DLD1 (cell line): ENCODE results near the gene ACSF3.

Experiments
- in situ Hi-C: cut with HindIII; loops from 2 replicates; pipeline ENCODE4 v1.10.0; 2017; ENCODE audit warnings: low sequenced_read_pairs

ACSF3 gene

GRCh38 chr16:89171216-89172170 lies 77.8 kb downstream of the ACSF3 start, which contains the start of gene CDH15:
CDH15 (plus strand) TSS chr16:89171748; CDS start chr16:89171832, 84 bp downstream.
- in situ Hi-C loops = no loop called here

DNA sequence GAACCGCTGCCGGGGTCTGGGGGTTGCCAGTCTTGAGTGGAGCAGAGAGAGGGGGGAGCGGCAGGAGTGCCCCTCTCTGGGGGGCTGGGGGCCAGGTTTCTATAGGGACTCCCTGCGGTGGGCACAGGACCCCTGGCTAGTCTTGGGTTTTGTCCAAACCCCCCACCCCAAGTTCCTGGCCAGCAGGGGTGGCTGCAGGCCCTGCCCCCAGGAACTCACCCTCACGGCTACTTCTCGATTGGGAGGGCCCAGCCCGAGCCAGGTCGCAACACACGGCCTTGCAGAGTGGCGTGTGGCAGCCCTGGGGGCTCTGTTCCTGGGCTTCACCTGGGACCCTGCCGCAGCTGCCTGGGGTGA lies 78.5 kb downstream of the ACSF3 start:
- in situ Hi-C loops = no loop called here

- in situ Hi-C loops = no loop called here
Measured at GRCh38 chr16:89172528-89173173, 79.0 kb downstream of the ACSF3 start.

DNA sequence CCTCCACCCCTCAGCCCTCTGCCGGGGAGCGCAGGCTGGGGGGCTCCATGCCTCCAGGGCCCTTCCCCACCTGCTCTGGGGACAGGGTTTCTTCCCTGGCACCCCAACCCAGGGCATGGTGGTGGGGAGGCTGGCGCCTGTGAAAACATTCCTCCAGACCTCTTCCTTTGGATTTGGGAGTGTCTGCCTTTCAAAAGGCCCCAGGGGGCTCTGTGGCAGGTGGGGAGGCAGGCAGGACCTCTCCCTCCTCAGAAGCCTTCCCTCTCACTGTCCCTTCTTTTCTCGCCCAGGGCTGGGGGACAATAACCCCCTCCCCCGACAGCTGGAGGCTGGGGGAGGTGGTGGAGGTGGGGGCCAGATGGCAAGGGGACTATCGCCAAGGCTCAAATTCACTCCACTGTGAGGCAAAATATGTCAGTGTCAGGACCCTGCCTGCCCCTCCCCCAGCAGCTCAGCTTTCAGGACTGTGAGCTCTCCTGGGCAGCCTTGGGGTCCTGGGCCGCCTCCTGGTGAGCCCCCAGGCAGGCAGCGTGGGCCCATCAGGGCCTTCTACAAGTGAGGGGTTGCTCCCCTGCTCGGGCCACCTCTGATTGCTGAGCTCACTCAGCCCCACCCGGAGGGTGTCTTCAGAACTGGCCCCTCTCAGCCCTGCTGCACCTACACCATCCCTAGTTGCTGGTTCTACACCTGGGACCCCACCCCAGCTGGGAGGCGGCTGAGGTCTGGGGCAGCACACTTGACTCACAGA lies 79.7 kb downstream of the ACSF3 start:
- in situ Hi-C loops = no loop called here

DNA sequence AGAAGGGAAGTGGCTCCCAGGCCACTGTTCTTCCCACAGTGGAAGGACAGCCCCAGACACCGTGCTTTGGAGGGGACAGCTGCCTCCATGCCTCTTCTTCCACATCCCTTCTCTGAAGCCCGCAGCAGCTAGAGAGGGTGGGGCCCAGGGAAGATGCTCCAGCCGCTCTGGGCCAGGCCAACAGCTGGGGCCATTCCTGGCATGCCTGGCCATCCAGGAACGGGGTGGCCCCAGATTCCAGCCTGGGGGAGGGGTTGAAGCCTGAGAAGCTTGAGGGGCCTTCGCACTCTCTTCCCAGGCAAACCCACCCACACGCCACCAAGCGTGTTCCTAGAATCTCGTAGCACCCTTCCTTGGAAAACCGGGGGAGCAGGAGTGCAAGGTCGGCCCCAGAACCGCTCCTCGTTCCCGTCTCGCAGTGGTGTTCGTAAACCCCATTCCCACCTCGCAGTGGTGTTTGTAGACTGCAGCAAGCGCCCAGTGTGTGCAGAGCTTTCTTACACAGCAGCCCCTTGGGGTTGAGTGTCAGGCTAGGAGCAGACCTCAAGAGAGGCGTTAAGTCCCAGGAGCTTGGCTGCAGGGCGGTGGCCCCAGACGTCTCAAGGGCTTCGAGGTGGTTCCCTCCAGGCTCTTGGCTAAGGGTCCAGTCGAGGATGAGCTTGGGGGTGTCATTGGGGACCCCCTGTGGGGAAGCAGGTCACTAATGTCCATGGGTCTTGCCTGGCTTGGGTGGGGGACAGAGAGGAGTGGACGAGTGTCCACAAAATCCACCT lies 80.6 kb downstream of the ACSF3 start:
- in situ Hi-C loops = no loop called here

DNA sequence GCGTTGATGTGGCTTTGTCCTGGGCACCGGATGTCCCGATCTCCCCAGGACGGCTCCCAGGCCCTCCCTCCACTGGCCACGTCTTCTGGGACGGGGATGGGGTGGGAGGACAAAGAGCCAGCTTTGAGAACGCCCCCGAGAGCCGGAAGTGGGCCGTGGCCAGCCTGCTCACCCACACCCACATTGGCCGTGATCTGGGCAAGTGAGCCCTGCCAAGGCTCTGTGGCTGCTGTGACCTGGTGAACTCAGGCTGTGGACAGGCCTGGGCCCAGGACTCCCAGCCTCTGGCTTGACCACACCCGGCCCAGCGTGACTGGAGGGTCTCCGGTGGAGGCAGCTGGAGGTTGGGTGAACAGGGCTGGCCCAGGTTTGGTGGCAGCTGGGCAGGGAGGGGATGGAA lies 81.2 kb downstream of the ACSF3 start:
- in situ Hi-C loops = no loop called here

GRCh38 chr16:89175280-89176146 lies 81.9 kb downstream of the ACSF3 start:
- in situ Hi-C loops = no loop called here

- in situ Hi-C loops = no loop called here
Measured at GRCh38 chr16:89176147-89176690, 82.6 kb downstream of the ACSF3 start.

DNA sequence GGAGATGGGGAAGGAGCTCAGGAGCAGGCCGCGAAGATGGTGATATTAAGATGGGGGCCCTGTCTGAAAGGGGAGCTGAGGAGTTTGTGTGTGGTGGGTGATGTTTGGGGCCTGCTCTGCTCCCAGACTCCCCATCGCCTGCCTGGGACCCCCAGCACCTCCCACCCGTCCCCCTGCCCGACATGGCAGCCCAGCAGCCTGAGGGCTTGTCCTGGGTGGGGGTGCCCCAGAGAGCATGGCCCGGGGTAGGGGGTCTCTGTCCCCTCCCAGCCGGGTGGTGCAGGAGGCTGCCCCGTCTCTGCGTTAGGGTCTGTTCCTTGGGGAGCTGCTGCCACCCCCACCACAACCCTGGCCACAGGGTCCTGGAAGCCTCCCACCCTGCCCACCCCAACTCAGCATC lies 83.1 kb downstream of the ACSF3 start:
- in situ Hi-C loops = no loop called here

DNA sequence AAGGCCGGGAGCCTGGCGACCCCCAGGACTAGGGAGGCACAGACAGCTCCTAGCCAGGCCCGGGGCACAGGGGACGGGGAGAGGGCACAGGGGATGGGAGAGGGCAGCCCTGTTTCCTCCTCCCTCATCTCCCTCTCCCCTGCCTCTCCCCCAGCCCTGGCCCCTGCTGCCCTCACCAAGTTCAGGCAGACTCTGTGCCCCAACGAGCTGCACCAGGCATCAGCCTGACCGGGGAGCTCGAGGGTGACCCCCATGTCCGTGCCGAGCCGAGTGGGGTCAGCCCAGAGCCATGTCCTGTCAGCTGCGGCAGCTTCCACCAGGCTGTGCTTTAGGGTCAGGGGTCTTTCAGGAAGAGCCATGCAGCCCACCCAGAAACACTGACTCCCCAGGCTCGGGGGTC lies 83.8 kb downstream of the ACSF3 start:
- in situ Hi-C loops = no loop called here

DNA sequence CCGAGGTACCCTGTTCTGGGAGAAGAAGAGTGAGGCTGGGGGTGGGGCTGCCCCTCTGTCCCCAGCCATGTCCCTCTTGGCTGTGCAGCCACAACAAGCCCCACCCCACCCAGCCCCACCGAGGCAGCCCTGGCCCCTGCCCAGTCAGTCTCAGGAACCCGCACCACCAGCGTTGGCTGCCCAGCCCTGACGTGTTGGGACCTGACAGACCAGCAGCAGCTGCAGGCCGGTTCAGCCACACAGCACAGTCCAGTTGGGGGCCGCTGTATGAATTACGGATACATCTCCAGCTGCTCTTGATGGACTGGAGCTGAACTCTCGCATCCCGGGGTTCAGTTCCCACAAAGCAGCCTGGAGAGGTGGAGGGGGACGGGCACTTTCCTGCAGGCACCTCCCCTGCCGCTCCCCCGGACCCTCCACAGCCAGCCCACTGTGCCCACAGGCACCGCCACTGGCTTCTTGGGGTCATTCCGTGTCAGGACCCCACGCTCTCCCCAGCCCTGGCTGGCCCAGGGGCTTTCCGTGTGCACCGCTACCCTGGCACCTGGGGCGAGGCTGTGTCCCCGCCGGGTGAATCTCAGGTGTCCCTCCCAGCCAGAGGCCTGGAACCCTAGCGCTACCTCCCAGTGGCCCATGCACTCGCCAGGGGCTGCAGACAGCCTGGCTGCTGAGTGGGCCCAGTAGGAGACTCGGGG lies 84.9 kb downstream of the ACSF3 start:
- in situ Hi-C loops = no loop called here

- in situ Hi-C loops = no loop called here
Measured at GRCh38 chr16:89179148-89179484, 85.5 kb downstream of the ACSF3 start.

DNA sequence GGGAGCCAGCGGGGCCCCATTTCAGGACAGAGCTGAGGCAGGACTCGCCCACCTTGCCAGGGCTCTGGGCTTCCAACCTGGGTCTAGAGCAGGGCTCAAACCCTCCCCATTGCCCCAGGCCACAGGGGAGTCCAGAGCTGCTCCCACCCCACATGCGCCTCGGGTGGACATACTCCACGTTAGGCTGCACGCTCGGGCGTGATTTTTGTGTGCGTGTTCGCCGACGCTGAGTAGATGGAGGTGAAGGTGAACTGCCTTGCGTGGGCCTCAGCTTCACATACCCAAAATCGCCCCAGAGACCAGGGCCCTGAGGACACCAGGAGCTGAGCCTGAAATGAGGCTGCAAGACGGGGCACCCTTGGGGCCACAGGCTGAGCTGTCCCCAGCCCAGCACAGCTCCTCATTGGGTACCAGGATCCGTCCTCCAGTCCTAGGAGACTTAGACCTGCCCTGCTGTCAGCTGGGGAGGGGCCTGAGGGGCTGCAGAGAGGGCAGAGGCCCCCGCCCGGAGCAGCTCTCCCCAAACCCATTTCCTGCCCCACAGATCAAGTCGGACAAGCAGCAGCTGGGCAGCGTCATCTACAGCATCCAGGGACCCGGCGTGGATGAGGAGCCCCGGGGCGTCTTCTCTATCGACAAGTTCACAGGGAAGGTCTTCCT lies 86.1 kb downstream of the ACSF3 start:
- in situ Hi-C loops = no loop called here

DNA sequence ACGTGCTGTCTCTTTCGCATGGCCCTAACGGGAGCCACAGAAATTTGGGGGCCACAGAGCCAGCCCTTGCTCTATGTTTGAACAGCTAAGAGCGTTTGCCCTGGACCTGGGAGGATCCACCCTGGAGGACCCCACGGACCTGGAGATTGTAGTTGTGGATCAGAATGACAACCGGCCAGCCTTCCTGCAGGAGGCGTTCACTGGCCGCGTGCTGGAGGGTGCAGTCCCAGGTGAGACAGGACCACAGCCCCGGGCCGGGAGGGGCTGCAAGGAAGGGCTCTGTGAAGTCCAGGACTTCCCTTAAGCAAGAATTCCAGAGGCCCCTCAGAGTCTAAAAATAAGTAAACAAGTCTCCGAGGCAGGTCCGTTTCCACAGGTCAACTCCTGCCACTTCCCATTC lies 89.8 kb downstream of the ACSF3 start:
- in situ Hi-C loops = no loop called here

- in situ Hi-C loops = no loop called here
Measured at GRCh38 chr16:89183975-89184676, 90.5 kb downstream of the ACSF3 start.

DNA sequence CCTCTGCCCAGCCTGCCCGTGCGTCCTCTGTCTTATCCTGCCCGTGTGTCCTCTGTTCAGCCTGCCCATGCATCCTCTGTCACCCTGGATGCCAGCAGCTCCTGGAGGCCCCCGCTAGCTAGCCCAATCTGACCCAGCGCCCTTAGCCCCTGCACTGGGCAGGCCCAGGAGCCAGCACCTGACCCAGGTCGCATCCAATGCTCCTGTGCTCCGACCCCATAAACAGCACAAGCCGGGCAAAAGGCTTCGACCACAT lies 91.0 kb downstream of the ACSF3 start:
- in situ Hi-C loops = no loop called here

- in situ Hi-C loops = no loop called here
Measured at GRCh38 chr16:89184933-89185794, 91.5 kb downstream of the ACSF3 start.
